CD4-positive, alpha-beta T cell treated with Interferon gamma for 1 hour (primary cell): ENCODE results near the gene OXGR1.

Experiments
- DNase-seq: peaks from one replicate; pipeline ENCODE4 v3.0.0-alpha.2; 2020

The OXGR1 gene

DNA sequence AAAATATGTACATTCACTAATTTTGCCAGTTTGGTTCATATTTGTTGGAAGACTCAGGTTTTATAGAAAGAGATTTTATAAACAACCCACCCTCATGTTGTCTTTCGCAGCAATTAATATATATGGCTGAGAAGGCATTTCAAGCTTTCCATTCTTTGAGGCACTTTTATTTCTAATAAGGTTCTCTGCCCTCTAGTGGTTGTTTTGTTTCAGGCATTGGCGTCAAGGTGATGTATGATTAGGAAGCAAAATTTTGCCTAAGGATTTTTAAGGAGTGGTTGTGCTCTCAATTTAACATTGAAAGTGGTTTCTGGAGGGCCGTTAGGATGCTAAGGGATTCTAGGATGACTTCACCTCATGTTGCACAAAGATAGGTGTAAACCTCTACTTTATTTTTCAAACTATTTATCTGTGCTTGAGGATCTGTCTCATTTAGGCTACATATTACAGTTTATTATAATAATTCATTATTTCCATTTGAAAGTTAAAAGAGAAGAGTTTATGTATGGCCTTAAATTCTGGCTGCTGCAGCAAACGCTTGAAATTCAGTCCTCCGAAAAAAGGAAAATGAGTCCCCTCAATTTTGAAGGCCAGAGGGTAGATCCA, 35.9 kb downstream of the OXGR1 start:
- DNase-seq: no peak

DNA sequence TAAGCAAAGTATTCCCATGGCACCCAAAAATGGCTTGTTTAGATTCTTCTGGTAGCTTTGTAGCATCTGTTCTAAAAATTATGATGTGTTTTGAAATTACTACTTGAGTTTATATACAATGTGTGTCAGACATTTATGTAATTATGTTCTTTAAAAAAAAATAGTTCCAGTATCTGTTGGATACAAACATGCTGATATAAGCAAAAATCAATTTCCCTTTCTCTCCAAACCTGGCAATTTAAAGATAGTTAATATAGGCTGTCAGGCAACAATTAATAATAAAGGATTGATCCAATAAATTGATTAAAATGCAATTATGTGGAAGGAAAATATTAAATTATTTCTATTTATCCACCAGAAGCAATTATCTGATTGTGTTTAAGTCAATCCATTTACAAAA, 41.7 kb downstream of the OXGR1 start:
- DNase-seq: no peak

DNA sequence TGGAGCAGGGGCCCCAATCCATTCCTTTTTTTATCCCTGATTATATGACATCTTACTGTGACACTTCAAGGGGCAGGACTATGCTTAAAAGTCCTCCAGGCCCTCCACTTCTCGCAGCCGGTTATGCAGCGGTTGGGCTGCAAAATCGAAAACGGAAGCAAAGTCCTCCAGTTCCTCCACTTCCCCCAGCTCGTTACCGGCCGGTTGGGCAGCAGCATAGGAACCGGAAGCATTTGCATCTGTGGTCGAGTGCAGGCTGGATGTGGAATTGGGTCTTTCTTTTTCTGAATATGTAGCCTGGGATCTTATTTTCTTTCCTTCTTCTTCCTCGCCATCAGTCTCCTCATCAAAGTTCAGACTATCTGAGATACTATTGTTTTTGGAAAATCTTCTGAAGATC, 46.1 kb downstream of the OXGR1 start:
- no peak for DNase-seq

DNA sequence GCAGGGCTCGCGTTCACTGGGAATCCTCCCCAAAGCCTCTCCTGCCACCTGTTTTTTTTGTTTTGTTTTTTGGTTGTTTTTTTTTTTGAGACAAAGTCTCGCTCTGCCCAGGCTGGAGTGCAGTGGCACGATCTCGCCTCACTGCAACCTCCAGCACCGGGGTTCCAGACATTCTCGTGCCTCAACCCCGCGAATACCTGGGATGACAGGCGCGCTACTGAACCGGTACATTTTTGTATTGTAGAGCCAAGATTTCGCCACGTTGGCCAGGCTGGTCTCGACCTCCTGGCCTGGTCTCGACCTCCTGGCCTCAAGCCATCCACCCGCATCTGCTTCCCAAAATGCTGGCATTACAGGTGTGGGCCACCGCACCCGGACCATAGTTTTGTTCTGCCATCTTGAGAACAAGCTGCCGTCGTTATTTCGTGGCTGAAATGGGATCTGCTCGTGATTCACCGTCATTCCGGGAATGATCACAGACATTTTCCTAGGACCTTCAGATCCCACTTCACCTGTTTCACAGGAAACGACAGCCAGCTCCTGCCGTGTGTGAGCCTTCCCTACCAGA, 46.8 kb downstream of the OXGR1 start:
- no peak for DNase-seq

DNA sequence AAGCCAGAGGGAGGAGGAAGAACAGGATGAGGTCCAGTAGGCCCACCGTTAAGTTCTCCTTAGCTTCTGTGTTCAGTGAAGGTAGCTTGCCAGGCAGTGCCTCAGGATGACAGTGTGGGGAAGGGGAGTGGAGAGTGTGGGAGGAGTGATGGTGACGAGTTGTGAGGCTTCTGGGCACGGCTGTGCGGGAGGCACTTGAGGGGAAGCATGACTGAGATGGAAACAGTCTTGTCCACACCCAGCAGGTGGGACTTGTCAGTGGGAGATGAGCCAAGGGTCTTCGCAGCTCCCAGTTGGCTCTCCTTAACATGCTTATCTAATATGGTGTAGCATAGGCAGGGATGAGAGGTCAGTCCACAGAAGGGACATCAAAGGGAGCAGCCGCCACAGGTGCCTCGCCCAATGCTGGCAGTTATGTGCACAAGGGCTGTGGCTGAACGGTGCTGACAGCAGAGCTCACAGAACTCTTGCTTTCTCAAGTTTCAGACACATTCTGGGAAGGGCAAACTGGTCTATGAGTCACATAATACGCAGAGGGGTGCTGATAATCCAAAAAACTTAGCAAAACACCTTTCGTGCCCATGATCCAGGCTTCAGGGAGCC, 47.5 kb downstream of the OXGR1 start:
- no peak for DNase-seq

DNA sequence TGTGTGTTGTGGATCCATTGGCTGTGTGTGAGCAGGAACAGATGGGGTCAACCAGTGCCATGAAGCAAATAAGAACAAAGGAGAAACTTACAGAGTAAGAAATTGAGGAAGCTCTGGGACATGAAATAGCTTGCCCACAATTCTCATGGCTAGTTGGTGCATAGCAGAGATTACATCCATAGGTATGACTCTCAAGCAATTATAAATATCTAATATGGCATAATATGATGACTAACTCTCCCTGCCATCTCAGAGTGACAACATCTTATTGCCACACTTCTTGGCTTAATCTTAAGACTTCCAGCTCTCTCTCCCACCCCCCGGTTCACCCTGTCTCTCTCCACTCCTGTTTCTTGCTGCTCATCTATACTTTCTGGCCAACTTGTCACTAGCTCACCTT, 53.3 kb downstream of the OXGR1 start:
- DNase-seq: no peak

DNA sequence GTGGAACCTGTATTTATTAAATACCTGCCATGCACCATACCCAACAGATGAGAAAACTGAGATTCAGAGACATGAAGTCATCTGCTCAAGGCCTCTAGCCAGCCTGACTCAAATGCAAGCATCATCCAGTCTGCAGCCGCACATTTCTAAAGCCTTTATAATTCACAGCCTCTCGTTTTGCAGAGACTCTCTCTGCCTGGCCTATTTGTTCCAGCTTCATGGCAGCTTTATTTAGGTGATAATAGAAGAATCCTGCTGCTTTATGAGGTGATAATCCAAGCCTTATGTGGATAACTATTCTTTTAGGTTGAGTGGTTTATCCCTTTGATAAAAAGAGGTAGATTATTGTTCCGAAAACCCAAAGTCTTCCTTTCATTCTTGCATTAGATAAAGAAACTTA, 58.4 kb downstream of the OXGR1 start:
- DNase-seq: no peak
